Measurements from ENCODE around the gene TMEM132C. TPM values are rescaled to one million over a fixed set of nuclear protein-coding genes. Genes with fewer than 3 reads are reported as not detected.

TMEM132C gene
- total RNA-seq, 4 donors from 2014 or later = 2.4 to 5.5 (median 3.3) TPM

GRCh38 chr12:128314611-128315010 lies 47.6 kb downstream of the TMEM132C start:
- H3K36me3 ChIP-seq = no peaks in the 10 kb centered on the region
- 74 to 86% methylated on average over 2 to 3 of the region's 3 CpGs for WGBS, 2 donors (ENCODE audit: low coverage in 1 of 2)
- peaks cover 0 to 6% (median 0%) of the 10 kb centered on the region in 3 donors for H3K4me1 ChIP-seq
- no peak overlapping the region for H3K27ac ChIP-seq
- no peaks in the 10 kb centered on the region for H3K9me3 ChIP-seq
- ATAC-seq = no peak
- H3K4me3 ChIP-seq = no peak overlapping the region
- H3K27me3 ChIP-seq = peaks cover 11% of the 10 kb centered on the region
- no peak for TF ChIP-seq EP300 (IDR thresholded peaks at IDR 0.05)
- TF ChIP-seq POLR2AphosphoS5 (IDR thresholded peaks at IDR 0.05) = no peak
- TF ChIP-seq CTCF (IDR thresholded peaks at IDR 0.05) = no peak
- TF ChIP-seq POLR2A (IDR thresholded peaks at IDR 0.05) = no peak

- TF ChIP-seq EP300 (IDR thresholded peaks at IDR 0.05) (no peak), POLR2A (IDR thresholded peaks at IDR 0.05) (no peak), CTCF (IDR thresholded peaks at IDR 0.05) (no peak), POLR2AphosphoS5 (IDR thresholded peaks at IDR 0.05) (no peak)
- Histone ChIP-seq H3K4me3 (no peak overlapping the region), H3K36me3 (no peaks in the 10 kb centered on the region), H3K9me3 (no peaks in the 10 kb centered on the region), H3K27me3 (peaks cover 11% of the 10 kb centered on the region), H3K27ac (peak overlapping the region in 1 of 4 donors; percentile 37), H3K4me1 (peaks cover 0 to 6% (median 0%) of the 10 kb centered on the region in 3 donors)
- ATAC-seq = no peak
- WGBS, 2 donors (ENCODE audit: low coverage in 1 of 2) = 80 to 92% methylated on average over 3 of the region's 6 CpGs
These were observed 49.1 kb downstream of the TMEM132C start for GRCh38 chr12:128316078-128316477.

GRCh38 chr12:128316973-128317526 lies 50.1 kb downstream of the TMEM132C start:
- WGBS, 2 donors (ENCODE audit: low coverage in 1 of 2) = 11 to 31% methylated on average over 4 of the region's 4 CpGs
- peak; percentile 74 for ATAC-seq
- Histone ChIP-seq H3K27ac (peak overlapping the region in 2 of 4 donors; percentile 22 to 26), H3K36me3 (no peaks in the 10 kb centered on the region), H3K9me3 (peaks cover 0 to 5% (median 0%) of the 10 kb centered on the region in 3 donors), H3K27me3 (peaks cover 10% of the 10 kb centered on the region), H3K4me1 (peaks cover 0 to 6% (median 0%) of the 10 kb centered on the region in 3 donors), H3K4me3 (no peak overlapping the region)
- TF ChIP-seq CTCF (IDR thresholded peaks at IDR 0.05) (no peak), POLR2A (IDR thresholded peaks at IDR 0.05) (no peak), EP300 (IDR thresholded peaks at IDR 0.05) (no peak), POLR2AphosphoS5 (IDR thresholded peaks at IDR 0.05) (no peak)

- no peak for TF ChIP-seq POLR2AphosphoS5 (IDR thresholded peaks at IDR 0.05)
- no peak for TF ChIP-seq EP300 (IDR thresholded peaks at IDR 0.05)
- TF ChIP-seq CTCF (IDR thresholded peaks at IDR 0.05) = no peak
- no peak for TF ChIP-seq POLR2A (IDR thresholded peaks at IDR 0.05)
- peaks cover 0 to 8% (median 0%) of the 10 kb centered on the region in 3 donors for H3K9me3 ChIP-seq
- H3K27ac ChIP-seq = no peak overlapping the region
- H3K4me3 ChIP-seq = no peak overlapping the region
- no peak for ATAC-seq
- 47 to 72% methylated on average over 5 of the region's 5 CpGs for WGBS, 2 donors (ENCODE audit: low coverage in 1 of 2)
- no peaks in the 10 kb centered on the region for H3K36me3 ChIP-seq
- H3K27me3 ChIP-seq = peaks cover 5% of the 10 kb centered on the region
- peaks cover 0 to 6% (median 0%) of the 10 kb centered on the region in 3 donors for H3K4me1 ChIP-seq
These were observed 51.4 kb downstream of the TMEM132C start for GRCh38 chr12:128318341-128318740.

GRCh38 chr12:128318946-128319345 lies 52.0 kb downstream of the TMEM132C start:
- Histone ChIP-seq H3K4me1 (peaks cover 0 to 6% (median 0%) of the 10 kb centered on the region in 3 donors), H3K9me3 (peaks cover 0 to 8% (median 0%) of the 10 kb centered on the region in 3 donors), H3K27me3 (peaks cover 5% of the 10 kb centered on the region), H3K4me3 (no peak overlapping the region), H3K27ac (no peak overlapping the region), H3K36me3 (no peaks in the 10 kb centered on the region)
- WGBS, 2 donors (ENCODE audit: low coverage in 1 of 2) = 59 to 82% methylated on average over 2 of the region's 2 CpGs
- no peak for ATAC-seq
- TF ChIP-seq CTCF (IDR thresholded peaks at IDR 0.05) (no peak), POLR2A (IDR thresholded peaks at IDR 0.05) (no peak), EP300 (IDR thresholded peaks at IDR 0.05) (no peak), POLR2AphosphoS5 (IDR thresholded peaks at IDR 0.05) (no peak)
